A549 (cell line): ENCODE measurements around the gene MRPL45.
"Not testable (repeated sequence)": the region's sequence is repeated elsewhere in the genome, so short reads cannot be mapped to it uniquely, and the experiment has no call there.

Experiments
- EP300 ChIP-seq, 2 experiments: fragments of >200 bp; sonication (Bioruptor Twin); formaldehyde crosslinking; IDR thresholded peaks; 2 replicates in 1 of 2; 3 replicates in 1 of 2; pipeline ENCODE4 v1.6.1; 2016 to 2017
- POLR2A ChIP-seq: IDR thresholded peaks from 2 replicates; pipeline ENCODE4 v1.6.1; 2012; ENCODE audit warnings: mild to moderate bottlenecking, low read length
- TF ChIP-seq, protein P1 (sequence below): fragments of >200 bp; sonication (Bioruptor Twin); formaldehyde crosslinking; IDR thresholded peaks from 3 replicates; pipeline ENCODE4 v1.5.1; 2016

DNA sequence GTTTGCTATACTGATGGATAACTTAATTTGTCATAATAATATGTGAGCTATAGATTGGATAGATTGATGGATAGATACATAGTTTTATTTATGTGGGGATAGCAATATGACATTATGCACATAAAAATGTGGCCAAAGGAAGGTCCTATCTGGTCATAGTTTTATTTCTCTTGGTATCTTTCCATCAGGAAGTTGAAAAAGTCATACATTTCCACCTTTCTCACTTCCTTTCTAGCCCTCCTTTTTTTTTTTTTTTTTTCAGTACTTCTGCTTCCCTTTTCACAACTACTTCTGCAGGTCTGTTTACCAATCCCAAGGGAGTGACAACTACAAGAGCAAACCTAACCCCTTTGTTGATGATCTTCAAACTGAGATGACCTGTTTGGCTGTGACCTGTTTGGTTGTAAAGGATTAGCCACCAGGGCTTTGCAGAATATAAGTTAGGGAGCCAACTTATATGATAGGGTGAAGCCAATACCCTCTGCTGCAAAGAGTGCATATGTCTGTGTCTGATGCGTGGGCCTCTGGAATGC lies 30.9 kb upstream of the MRPL45 start:
- TF ChIP-seq EP300 (IDR thresholded peaks at IDR 0.05); POLR2A: not testable (repeated sequence)
- TF ChIP-seq, protein P1, sequence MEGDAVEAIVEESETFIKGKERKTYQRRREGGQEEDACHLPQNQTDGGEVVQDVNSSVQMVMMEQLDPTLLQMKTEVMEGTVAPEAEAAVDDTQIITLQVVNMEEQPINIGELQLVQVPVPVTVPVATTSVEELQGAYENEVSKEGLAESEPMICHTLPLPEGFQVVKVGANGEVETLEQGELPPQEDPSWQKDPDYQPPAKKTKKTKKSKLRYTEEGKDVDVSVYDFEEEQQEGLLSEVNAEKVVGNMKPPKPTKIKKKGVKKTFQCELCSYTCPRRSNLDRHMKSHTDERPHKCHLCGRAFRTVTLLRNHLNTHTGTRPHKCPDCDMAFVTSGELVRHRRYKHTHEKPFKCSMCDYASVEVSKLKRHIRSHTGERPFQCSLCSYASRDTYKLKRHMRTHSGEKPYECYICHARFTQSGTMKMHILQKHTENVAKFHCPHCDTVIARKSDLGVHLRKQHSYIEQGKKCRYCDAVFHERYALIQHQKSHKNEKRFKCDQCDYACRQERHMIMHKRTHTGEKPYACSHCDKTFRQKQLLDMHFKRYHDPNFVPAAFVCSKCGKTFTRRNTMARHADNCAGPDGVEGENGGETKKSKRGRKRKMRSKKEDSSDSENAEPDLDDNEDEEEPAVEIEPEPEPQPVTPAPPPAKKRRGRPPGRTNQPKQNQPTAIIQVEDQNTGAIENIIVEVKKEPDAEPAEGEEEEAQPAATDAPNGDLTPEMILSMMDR, result not testable (repeated sequence)
